ENCODE results near the gene PURA. TPM values are rescaled to one million over a fixed set of nuclear protein-coding genes. Genes with fewer than 3 reads are reported as not detected.
A peak's percentile ranks its signal among the peaks of the same experiment; 100 is the strongest.

PURA gene
- total and polyA plus RNA-seq, 2 of the 13 experiments (the other 11 are each of a cell fraction or from before 2014, with no cell fraction given) = 2.0 to 5.0 TPM

DNA sequence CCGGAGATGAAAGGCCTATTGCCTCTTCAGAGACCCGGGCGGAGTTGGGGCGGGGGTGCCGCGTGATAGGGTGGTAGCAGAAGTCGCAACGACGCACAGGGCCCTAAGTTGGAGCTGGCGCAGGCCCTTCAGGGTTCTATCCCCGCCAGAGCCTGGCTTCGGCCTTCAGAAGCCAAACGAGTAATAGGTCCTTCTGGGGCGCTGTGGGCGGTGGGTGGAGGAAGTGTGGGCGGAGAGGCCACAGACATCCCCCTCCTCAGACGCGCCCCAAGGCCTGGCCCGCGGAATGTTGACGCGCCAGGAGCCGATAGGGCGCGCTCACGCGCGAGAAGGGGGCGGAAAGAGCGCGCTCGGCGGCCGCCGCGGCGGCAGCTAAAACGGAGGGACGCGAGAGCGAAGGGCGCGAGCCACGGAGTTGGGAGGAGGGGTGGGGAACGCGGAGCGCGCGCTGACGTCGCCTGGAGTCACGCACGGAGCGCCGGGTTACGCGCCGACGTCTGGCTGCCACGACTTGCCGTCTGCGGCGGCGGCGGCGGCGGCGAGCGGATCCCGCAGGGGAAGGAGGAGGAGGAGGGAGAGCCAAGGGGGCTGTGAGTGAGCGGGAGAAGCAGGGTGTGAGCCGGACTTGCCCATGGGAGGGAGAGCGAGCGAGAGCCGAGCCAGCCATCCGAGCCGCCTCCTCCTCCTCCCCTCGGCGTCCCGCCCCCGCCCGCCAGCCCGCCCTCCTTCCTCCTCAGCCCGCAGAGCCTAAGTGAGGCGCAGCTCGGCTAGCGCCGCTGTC is 6.4 kb upstream of the PURA start (continued):
- TF ChIP-seq ZNF318 (CRISPR knock-in tag; IDR thresholded peaks at IDR 0.05) (peak; percentile 48; the same call in 1 of the 2 replicates), THAP9 (CRISPR knock-in tag; IDR thresholded peaks at IDR 0.05; ENCODE audit: borderline replicate concordance) (peak; percentile 74; the same call in 1 of the 2 replicates), ZSCAN31 (CRISPR knock-in tag; IDR thresholded peaks at IDR 0.05; ENCODE audit: low read depth) (peak; percentile 92), ZNF879 (CRISPR knock-in tag; IDR thresholded peaks at IDR 0.05) (0 out of 2 replicates have a peak, but pooled peaks have one; percentile 26), ZBTB42 (CRISPR knock-in tag; IDR thresholded peaks at IDR 0.05) (peak; percentile 63; the same call in 1 of the 2 replicates), ZNF709 (CRISPR knock-in tag; IDR thresholded peaks at IDR 0.05) (peak; percentile 96; the same call in 1 of the 2 replicates), NFATC3 (CRISPR knock-in tag; IDR thresholded peaks at IDR 0.05) (no peak), NR2C2 (CRISPR knock-in tag; IDR thresholded peaks at IDR 0.05; ENCODE audit: borderline replicate concordance) (peak; percentile 96), KDM3A (CRISPR knock-in tag; IDR thresholded peaks at IDR 0.05; ENCODE audit: low read depth) (no peak), ZNF326 (CRISPR knock-in tag; IDR thresholded peaks at IDR 0.05; ENCODE audit: borderline replicate concordance) (no peak), SNRNP70 (IDR thresholded peaks at IDR 0.05; ENCODE audit: low read depth, low read length) (no peak), HOXD1 (CRISPR knock-in tag; IDR thresholded peaks at IDR 0.05) (peak; percentile 79; the same call in 1 of the 2 replicates), BRCA1 (CRISPR knock-in tag; IDR thresholded peaks at IDR 0.05) (peak; percentile 89; the same call in 1 of the 2 replicates), ZNF136 (CRISPR knock-in tag; IDR thresholded peaks at IDR 0.05; ENCODE audit: low read depth) (0 out of 2 replicates have a peak, but pooled peaks have one; percentile 30), ZNF468 (CRISPR knock-in tag; IDR thresholded peaks at IDR 0.05) (no peak), HNRNPH1 (optimal IDR thresholded peaks at IDR 0.05; ENCODE audit: low read depth, low read length) (no peak)
- TF ChIP-seq, protein P1, sequence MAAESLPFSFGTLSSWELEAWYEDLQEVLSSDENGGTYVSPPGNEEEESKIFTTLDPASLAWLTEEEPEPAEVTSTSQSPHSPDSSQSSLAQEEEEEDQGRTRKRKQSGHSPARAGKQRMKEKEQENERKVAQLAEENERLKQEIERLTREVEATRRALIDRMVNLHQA (CRISPR knock-in tag; IDR thresholded peaks at IDR 0.05) = no peak
